ENCODE measurements around the gene SPNS3. TPM values are rescaled to one million over a fixed set of nuclear protein-coding genes. Genes with fewer than 3 reads are reported as not detected.

SPNS3 gene
- total and polyA plus RNA-seq, 8 donors, result 0.37 to 0.92 (median 0.54) TPM; not detected in 4

- peak in 1 of 2 donors; percentile 86 for DNase-seq
- intact Hi-C loops (cut with DNase I; ENCODE audit: low total_unique reads), result no loop called here
- no peaks in the 10 kb centered on the region for H3K9me3 ChIP-seq
- peak overlapping the region in 3 of 5 donors; percentile 62 to 90 (median 78) for H3K27ac ChIP-seq
- H3K27me3 ChIP-seq, result no peaks in the 10 kb centered on the region
- 63 to 71% (median 69%) methylated on average over 11 of the region's 11 CpGs for WGBS, 5 donors
- TF ChIP-seq EP300 (IDR thresholded peaks at IDR 0.05) (no peak), POLR2AphosphoS5 (IDR thresholded peaks at IDR 0.05) (no peak), CTCF (IDR thresholded peaks at IDR 0.05) (no peak), POLR2A (IDR thresholded peaks at IDR 0.05) (no peak)
- H3K4me3 ChIP-seq, result no peak overlapping the region
- H3K36me3 ChIP-seq, result no peaks in the 10 kb centered on the region
- H3K4me1 ChIP-seq, result peaks cover 69 to 88% (median 75%) of the 10 kb centered on the region in 4 donors
Measured at GRCh38 chr17:4516735-4517134, 83.0 kb downstream of the SPNS3 start.

GRCh38 chr17:4518901-4519300, 85.2 kb downstream of the SPNS3 start:
- intact Hi-C loops (cut with DNase I; ENCODE audit: low total_unique reads), result no loop called here
- Histone ChIP-seq H3K27ac (peak overlapping the region; percentile 52 to 88 (median 80)), H3K27me3 (no peaks in the 10 kb centered on the region), H3K4me3 (no peak overlapping the region), H3K4me1 (peaks cover 65 to 83% (median 65%) of the 10 kb centered on the region in 4 donors), H3K36me3 (peaks cover 0 to 5% (median 0%) of the 10 kb centered on the region in 4 donors), H3K9me3 (no peaks in the 10 kb centered on the region)
- no peak for DNase-seq
- no peak for TF ChIP-seq POLR2A (IDR thresholded peaks at IDR 0.05)
- TF ChIP-seq CTCF (IDR thresholded peaks at IDR 0.05), result no peak
- no peak for TF ChIP-seq POLR2AphosphoS5 (IDR thresholded peaks at IDR 0.05)
- TF ChIP-seq EP300 (IDR thresholded peaks at IDR 0.05), result no peak
- WGBS, 5 donors, result 59 to 86% (median 79%) methylated on average over 7 to 10 of the region's 10 CpGs

- Histone ChIP-seq H3K36me3 (peaks cover 0 to 5% (median 0%) of the 10 kb centered on the region in 4 donors), H3K27me3 (no peaks in the 10 kb centered on the region), H3K27ac (peak overlapping the region; percentile 52 to 88 (median 80)), H3K4me1 (peaks cover 60 to 78% (median 62%) of the 10 kb centered on the region in 4 donors), H3K9me3 (no peaks in the 10 kb centered on the region), H3K4me3 (no peak overlapping the region)
- TF ChIP-seq POLR2A (IDR thresholded peaks at IDR 0.05) (no peak), CTCF (IDR thresholded peaks at IDR 0.05) (no peak), POLR2AphosphoS5 (IDR thresholded peaks at IDR 0.05) (no peak), EP300 (IDR thresholded peaks at IDR 0.05) (no peak)
- intact Hi-C loops (cut with DNase I; ENCODE audit: low total_unique reads), result no loop called here
- 29 to 60% (median 37%) methylated on average over 7 to 14 of the region's 14 CpGs for WGBS, 5 donors
- peak; percentile 86 to 89 for DNase-seq
Measured at GRCh38 chr17:4519361-4519788, 85.6 kb downstream of the SPNS3 start.

- intact Hi-C loops (cut with DNase I; ENCODE audit: low total_unique reads), result no loop called here
- 66 to 79% (median 76%) methylated on average over 16 to 19 of the region's 19 CpGs for WGBS, 5 donors
Measured at GRCh38 chr17:4520060-4520893, 86.5 kb downstream of the SPNS3 start.

More at GRCh38 chr17:4520060-4520893, 86.5 kb downstream of the SPNS3 start:
- no peaks in the 10 kb centered on the region for H3K27me3 ChIP-seq
- H3K4me1 ChIP-seq, result peaks cover 52 to 69% (median 54%) of the 10 kb centered on the region in 4 donors
- peaks cover 0 to 12% (median 2%) of the 10 kb centered on the region in 4 donors for H3K36me3 ChIP-seq
- H3K9me3 ChIP-seq, result no peaks in the 10 kb centered on the region
- H3K4me3 ChIP-seq, result no peak overlapping the region
- TF ChIP-seq POLR2AphosphoS5 (IDR thresholded peaks at IDR 0.05) (peak in 2 of 3 donors; percentile 13 to 38), POLR2A (IDR thresholded peaks at IDR 0.05) (no peak)
- peak overlapping the region; percentile 52 to 88 (median 80) for H3K27ac ChIP-seq
- DNase-seq, result peak in 1 of 2 donors; percentile 75
